Hepatocyte (in vitro differentiated cells): Measurements from ENCODE around the gene FOS.

Experiments
- CTCF ChIP-seq: fragments of 200-600 bp; sonication (generic); IDR thresholded peaks from 2 replicates; pipeline ENCODE4 v1.5.1; 2016; ENCODE audit warnings: antibody characterized with exemption, mild to moderate bottlenecking; ENCODE audit not compliant: poor library complexity
- EZH2phosphoT487 ChIP-seq: fragments of 200-600 bp; sonication (generic); IDR thresholded peaks from one replicate; pipeline ENCODE4 v1.6.1; 2018; ENCODE audit warnings: antibody characterized with exemption, mild to moderate bottlenecking, low read depth, moderate library complexity; ENCODE audit not compliant: unreplicated experiment, severe bottlenecking

GRCh38 chr14:75247286-75247922 lies 31.2 kb upstream of the FOS start:
- TF ChIP-seq CTCF (no peak), EZH2phosphoT487 (no peak)
